Caco-2 (cell line): ENCODE measurements around the gene NINJ2. TPM values are rescaled to one million over a fixed set of nuclear protein-coding genes. Genes with fewer than 3 reads are reported as not detected.
"Not testable (repeated sequence)": the region's sequence is repeated elsewhere in the genome, so short reads cannot be mapped to it uniquely, and the experiment has no call there.

ENCODE experiments used
- BruUV-seq: library from RNA; stranded (reverse); fragments of 400-500 nt; replicated peaks from 2 replicates; lab custom pipeline; 2021; lab: Mats Ljungman, UMichigan
- CTCF ChIA-PET: fragments of 300-600 bp; sonication (Branson Sonifier 250); formaldehyde crosslinking; loops from one replicate; lab custom pipeline; 2022; ENCODE audit warnings: antibody characterized with exemption; lab: Charles Lee
- POLR2A ChIA-PET: fragments of 300-600 bp; sonication (Branson Sonifier 250); formaldehyde crosslinking; loops from one replicate; lab custom pipeline; 2022; ENCODE audit warnings: antibody characterized with exemption; lab: Charles Lee
- DNase-seq, 2 experiments: peaks; one replicate each; pipeline versions ENCODE4 v3.0.0 to v3.0.0-alpha.2; 2020 to 2022
- H3K27me3 ChIP-seq: replicated peaks from 2 replicates; pipeline ENCODE4 v1.6.0; 2011; ENCODE audit warnings: low read length; ENCODE audit not compliant: control insufficient read depth, insufficient read depth
- H3K36me3 ChIP-seq: 2 replicates; pipeline ENCODE4 v1.5.1; 2011; ENCODE audit warnings: low read length; ENCODE audit not compliant: control insufficient read depth, insufficient read depth
- H3K4me1 ChIP-seq: fragments of 250-450 bp; sonication (Bioruptor Pico); 2 replicates; pipeline ENCODE4 v1.5.1; 2020; ENCODE audit warnings: mild to moderate bottlenecking
- H3K4me3 ChIP-seq: 2 replicates; pipeline ENCODE4 v1.5.1; 2011; ENCODE audit warnings: low read depth, mild to moderate bottlenecking, control low read depth, low read length
- H3K9me3 ChIP-seq: fragments of 250-450 bp; sonication (Bioruptor Pico); 2 replicates; pipeline ENCODE4 v1.5.1; 2020; ENCODE audit warnings: mild to moderate bottlenecking, moderate library complexity
- H3K27ac Mint-ChIP-seq: one replicate; pipeline ENCODE4 v1.8.0; 2022; ENCODE audit warnings: mixed read lengths; ENCODE audit not compliant: unreplicated experiment
- H3K27me3 Mint-ChIP-seq: one replicate; pipeline ENCODE4 v1.8.0; 2022; ENCODE audit warnings: mixed read lengths; ENCODE audit not compliant: insufficient read depth, unreplicated experiment
- H3K36me3 Mint-ChIP-seq: one replicate; pipeline ENCODE4 v1.8.0; 2022; ENCODE audit warnings: mild to moderate bottlenecking, mixed read lengths; ENCODE audit not compliant: insufficient read depth, unreplicated experiment
- H3K4me1 Mint-ChIP-seq: one replicate; pipeline ENCODE4 v1.8.0; 2022; ENCODE audit warnings: low read depth, mixed read lengths; ENCODE audit not compliant: unreplicated experiment
- H3K4me3 Mint-ChIP-seq: one replicate; pipeline ENCODE4 v1.8.0; 2022; ENCODE audit warnings: mild to moderate bottlenecking, moderate library complexity, mixed read lengths; ENCODE audit not compliant: unreplicated experiment
- H3K9me3 Mint-ChIP-seq: one replicate; pipeline ENCODE4 v1.8.0; 2022; ENCODE audit warnings: mixed read lengths; ENCODE audit not compliant: unreplicated experiment
- CTCF ChIP-seq, 2 experiments: fragments of 200-600 bp in 1 of 2; IDR thresholded peaks; 1 replicate in 1 of 2; 2 replicates in 1 of 2; pipeline versions ENCODE4 v1.5.1 to v1.8.0; 2011 to 2022; ENCODE audit warnings: antibody characterized with exemption in 1 of 2, control low read depth in 1 of 2, inconsistent platforms in 1 of 2, low read depth in 1 of 2, low read length in 1 of 2, mild to moderate bottlenecking in 1 of 2, moderate library complexity in 1 of 2; ENCODE audit not compliant: insufficient read depth in 1 of 2, severe bottlenecking in 1 of 2, unreplicated experiment in 1 of 2
- intact Hi-C: fragments of 100-400 bp; cut with micrococcal nuclease; formaldehyde crosslinking; loops from one replicate; pipeline ENCODE4 v1.10.0; 2022; ENCODE audit not compliant: unreplicated experiment
- total RNA-seq: library from RNA; stranded (reverse); gene quantifications from 2 replicates; pipeline ENCODE4 v1.2.3, GENCODE V29; 2022

NINJ2 gene
- total RNA-seq, 1 experiment from 2014 or later = 7.0 TPM

DNA sequence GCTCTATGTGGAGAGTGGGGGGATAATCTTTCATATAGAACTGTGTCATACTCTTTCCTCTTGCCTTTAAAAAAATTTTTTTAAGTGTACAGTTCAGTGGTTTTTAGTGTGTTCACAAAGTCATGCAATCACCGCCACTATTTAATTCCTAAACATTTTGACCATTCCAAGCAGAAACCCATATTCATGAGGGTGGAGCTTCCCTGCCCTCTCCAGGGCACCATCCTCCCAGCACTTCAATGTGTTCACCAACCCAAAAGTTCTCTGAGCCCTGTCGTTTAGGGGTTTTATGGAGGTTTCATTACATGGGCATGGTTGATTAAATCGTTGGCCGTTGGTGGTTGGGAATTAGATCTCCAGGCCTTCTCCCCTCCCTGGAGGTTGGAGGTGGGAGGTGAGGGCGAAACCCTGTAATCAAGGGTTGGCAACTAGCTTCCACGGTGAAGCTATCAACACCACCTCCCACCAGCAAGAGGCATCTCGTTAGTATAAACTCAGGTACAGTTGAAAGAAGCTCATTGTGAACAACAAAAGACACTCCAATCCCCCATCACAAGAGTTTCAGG, 46.3 kb upstream of the NINJ2 start:
- no peak for TF ChIP-seq CTCF (IDR thresholded peaks at IDR 0.05; ENCODE audit: insufficient read depth in 1 of 2, low read depth in 1 of 2, low read length in 1 of 2, severe bottlenecking in 1 of 2, unreplicated experiment in 1 of 2)
- intact Hi-C loops = no loop called here
- H3K36me3 Mint-ChIP-seq = no peaks in the 10 kb centered on the region

DNA sequence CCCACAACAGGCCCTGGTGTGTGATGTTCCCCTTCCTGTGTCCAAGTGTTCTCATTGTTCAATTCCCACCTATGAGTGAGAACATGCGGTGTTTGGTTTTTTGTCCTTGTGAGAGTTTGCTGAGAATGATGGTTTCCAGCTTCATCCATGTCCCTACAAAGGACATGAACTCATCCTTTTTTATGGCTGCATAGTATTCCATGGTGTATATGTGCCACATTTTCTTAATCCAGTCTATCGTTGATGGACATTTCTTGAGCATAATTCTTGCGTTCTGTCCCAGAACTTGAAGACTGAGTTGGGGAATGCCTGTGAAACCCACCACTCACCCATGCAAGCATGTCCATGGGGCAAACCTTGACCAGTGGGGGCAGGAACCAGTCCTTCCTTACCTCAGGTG, 44.8 kb upstream of the NINJ2 start:
- H3K27me3 Mint-ChIP-seq, H3K9me3 Mint-ChIP-seq, H3K4me1 ChIP-seq, intact Hi-C loops, DNase-seq, H3K27ac Mint-ChIP-seq, CTCF ChIA-PET, H3K4me1 Mint-ChIP-seq, H3K4me3 ChIP-seq, POLR2A ChIA-PET, H3K4me3 Mint-ChIP-seq, H3K9me3 ChIP-seq, H3K36me3 Mint-ChIP-seq, BruUV-seq, H3K36me3 ChIP-seq, H3K27me3 ChIP-seq: not testable (repeated sequence)

More for the DNA sequence above, 46.3 kb upstream of the NINJ2 start:
- Mint-ChIP-seq H3K4me3 (no peak overlapping the region), H3K9me3 (no peaks in the 10 kb centered on the region), H3K27ac (no peak overlapping the region), H3K4me1 (peaks cover 9% of the 10 kb centered on the region), H3K27me3 (no peaks in the 10 kb centered on the region)
- Histone ChIP-seq H3K27me3 (no peaks in the 10 kb centered on the region), H3K4me3 (no peak overlapping the region), H3K4me1 (peaks cover 5% of the 10 kb centered on the region; the same call in 1 of the 2 replicates), H3K36me3 (no peaks in the 10 kb centered on the region), H3K9me3 (no peaks in the 10 kb centered on the region)
- POLR2A ChIA-PET = interaction anchor here (0.6 kb wide), 1 partner anchor 10 kb away, joined by 3 read pairs; no protein-coding TSS in a partner anchor
- BruUV-seq = no TSS peak
- CTCF ChIA-PET = interaction anchor here (1.3 kb wide), 1 partner anchor 42 kb away, joined by 10 read pairs; no protein-coding TSS in a partner anchor
- DNase-seq = no peak

DNA sequence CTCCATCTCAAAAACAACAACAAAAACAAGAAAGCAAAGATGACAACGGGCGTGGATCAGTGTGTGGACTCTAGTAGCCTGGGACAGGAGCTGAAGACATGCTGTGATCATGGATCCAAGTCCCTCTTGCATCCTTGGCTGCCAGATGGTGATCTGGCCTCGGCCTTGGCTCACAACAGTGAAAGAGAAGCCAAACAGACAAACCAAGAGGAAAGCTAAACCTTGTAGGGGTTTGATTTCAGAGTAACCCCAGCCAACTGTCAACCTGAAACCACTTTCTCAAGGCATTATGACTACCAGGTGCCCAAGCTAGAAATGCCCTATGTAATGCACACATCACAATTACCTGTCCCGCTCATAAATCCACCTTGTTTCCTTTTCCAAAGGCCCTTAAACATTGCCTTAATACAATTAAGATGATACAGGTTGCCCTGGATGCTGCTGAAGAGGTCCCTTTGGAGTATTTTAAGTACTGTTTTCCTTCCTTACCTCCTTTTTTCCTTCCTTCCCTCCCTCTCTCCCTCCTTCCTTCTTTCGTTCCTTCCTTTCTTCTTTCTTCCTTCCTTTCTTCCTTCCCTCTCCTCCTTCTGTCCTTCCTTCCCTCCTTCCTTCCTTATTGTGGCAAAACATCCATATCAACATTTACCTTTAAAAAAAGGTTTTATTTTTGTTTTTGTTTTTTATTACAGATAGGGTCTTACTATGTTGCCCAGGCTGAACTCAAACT, 41.4 kb upstream of the NINJ2 start:
- Mint-ChIP-seq H3K27ac (no peak overlapping the region), H3K9me3 (peaks cover 9% of the 10 kb centered on the region), H3K4me1 (no peaks in the 10 kb centered on the region), H3K27me3 (no peaks in the 10 kb centered on the region), H3K4me3 (no peak overlapping the region), H3K36me3 (no peaks in the 10 kb centered on the region)
- Histone ChIP-seq H3K36me3 (no peaks in the 10 kb centered on the region), H3K27me3 (no peaks in the 10 kb centered on the region), H3K9me3 (no peaks in the 10 kb centered on the region), H3K4me3 (no peak overlapping the region), H3K4me1 (no peaks in the 10 kb centered on the region)
- no TSS peak for BruUV-seq
- POLR2A ChIA-PET = no interaction called here
- no peak for DNase-seq
- no peak for TF ChIP-seq CTCF (IDR thresholded peaks at IDR 0.05; ENCODE audit: insufficient read depth in 1 of 2, low read depth in 1 of 2, low read length in 1 of 2, severe bottlenecking in 1 of 2, unreplicated experiment in 1 of 2)
- intact Hi-C loops = no loop called here
- CTCF ChIA-PET = no interaction called here
